Right lobe of liver (tissue), 6 donors: ENCODE data around the gene SEBOX. TPM values are rescaled to one million over a fixed set of nuclear protein-coding genes. Genes with fewer than 3 reads are reported as not detected.
A peak's percentile ranks its signal among the peaks of the same experiment; 100 is the strongest.

Experiments used
- ATAC-seq, 4 donors: fragments of 200-7000 bp; cut with Tn5 transposase; one replicate each; pipeline ENCODE4 v1.9.1; 2020; ENCODE audit warnings: mild to moderate bottlenecking in 4 of 4, moderate library complexity in 4 of 4
- DNase-seq, 3 donors: peaks; one replicate each; pipeline ENCODE4 v3.0.0-alpha.2; 2020
- H3K27ac ChIP-seq, 3 donors: fragments of 200-600 bp; one replicate each; pipeline ENCODE4 v1.8.0; 2022
- H3K27me3 ChIP-seq, 2 donors: fragments of 200-600 bp; one replicate each; pipeline ENCODE4 v1.8.0; 2022
- H3K36me3 ChIP-seq, 4 donors: fragments of 200-600 bp; sonication (generic) in 1 of 4; one replicate each; pipeline versions ENCODE4 v1.5.1 to v1.8.0; 2017 to 2022; ENCODE audit warnings: control low read depth in 1 of 4
- H3K4me1 ChIP-seq, 4 donors: fragments of 200-600 bp; sonication (generic) in 1 of 4; one replicate each; pipeline versions ENCODE4 v1.5.1 to v1.8.0; 2017 to 2022; ENCODE audit warnings: control low read depth in 1 of 4
- H3K4me3 ChIP-seq, 3 donors: fragments of 200-600 bp; one replicate each; pipeline ENCODE4 v1.8.0; 2022
- H3K9me3 ChIP-seq, 4 donors: fragments of 200-600 bp; sonication (generic) in 1 of 4; one replicate each; pipeline versions ENCODE4 v1.5.1 to v1.8.0; 2017 to 2022; ENCODE audit warnings: control low read depth in 1 of 4
- CTCF ChIP-seq, 4 donors: fragments of 200-600 bp in 3 of 4; fragments of 450-650 bp in 1 of 4; IDR thresholded peaks; one replicate each; pipeline versions ENCODE4 v1.5.1 to v1.8.0; 2016 to 2022; ENCODE audit warnings: antibody characterized with exemption in 4 of 4, mild to moderate bottlenecking in 2 of 4
- POLR2A ChIP-seq: fragments of 450-650 bp; IDR thresholded peaks from one replicate; pipeline ENCODE4 v1.6.1; 2017; ENCODE audit warnings: antibody characterized with exemption, mild to moderate bottlenecking
- WGBS: methylation state at CpG from one replicate; pipeline ENCODE4 v1.1.6; 2018; ENCODE audit warnings: low coverage, low lambda C conversion rate; ENCODE audit not compliant: insufficient coverage; ENCODE audit errors: missing lambda C conversion rate; 5-methylcytosine and 5-hydroxymethylcytosine counted together
- intact Hi-C, 2 donors: fragments of 100-400 bp; cut with DNase I; formaldehyde crosslinking; loops; one replicate each; pipeline versions ENCODE4 v1.11.2 to v1.14.1; 2022
- total RNA-seq, 6 experiments: library from RNA; depleted of rRNA in 2 of 6; stranded (reverse); fragments of >200 nt in 2 of 6; fragmentation: NEBNext Ultra II Directional in 3 of 6; extraction: Animal tissue kit (Norgen Biotek cat#: 25700) in 3 of 6; gene quantifications; one replicate each; pipeline versions ENCODE4 v1.1.0 to v1.2.4, GENCODE V29; 2016 to 2023
- donor health status: DM: no; HTN: yes; CAD: no.
- donor health status: DM: no; HTN: no; CAD: no.
- donor health status: DM: no; HTN: no; CAD: no.
- donor health status: DM: no; HTN: yes; CAD: no.
- donor health status: DM: no; HTN: yes; CAD: no.

SEBOX gene
- total RNA-seq, 6 experiments from 2014 or later = not detected

GRCh38 chr17:28404812-28405570, 40.0 kb upstream of the SEBOX start:
- Histone ChIP-seq H3K27me3 (no peaks in the 10 kb centered on the region), H3K4me3 (peak overlapping the region; percentile 83 to 94 (median 93)), H3K4me1 (peaks cover 0 to 25% (median 9%) of the 10 kb centered on the region in 4 donors), H3K27ac (peak overlapping the region; percentile 19 to 81 (median 37)), H3K9me3 (no peaks in the 10 kb centered on the region), H3K36me3 (peaks cover 0 to 35% (median 10%) of the 10 kb centered on the region in 4 donors)
- 45% methylated on average over 10 of the region's 33 CpGs for WGBS
- peak; percentile 80 to 94 (median 88) for DNase-seq
- no peak for TF ChIP-seq CTCF (IDR thresholded peaks at IDR 0.05)
- TF ChIP-seq POLR2A = peak; percentile 35
- peak; percentile 76 to 88 (median 84) for ATAC-seq
- intact Hi-C loops = no loop called here

- H3K27ac ChIP-seq = peak overlapping the region; percentile 19 to 81 (median 34)
- no peak for DNase-seq
Measured at GRCh38 chr17:28404461-28404811, 39.4 kb upstream of the SEBOX start.

DNA sequence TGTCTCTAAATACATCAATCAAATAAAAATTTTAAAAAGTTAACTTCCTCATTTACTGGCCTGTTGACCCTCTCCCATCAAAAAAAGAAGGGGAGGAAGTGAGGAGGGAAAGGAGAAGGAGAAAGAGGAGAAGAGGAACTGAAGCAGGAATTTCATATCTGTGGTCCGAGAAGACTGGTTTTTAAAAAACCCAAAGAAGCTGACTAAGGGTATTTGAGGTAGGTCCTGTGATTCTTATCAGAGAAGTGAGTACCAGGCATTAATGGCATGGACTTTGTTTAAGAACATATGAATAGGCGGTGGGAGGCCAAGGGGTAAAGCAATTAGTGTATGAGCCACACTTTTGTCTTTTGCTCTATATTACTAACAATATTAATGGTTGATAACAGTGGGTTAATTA, 39.0 kb upstream of the SEBOX start:
- H3K4me3 ChIP-seq = peak overlapping the region in 2 of 3 donors; percentile 93 to 94
- WGBS = 36% methylated on average over 2 of the region's 2 CpGs

More at GRCh38 chr17:28404461-28404811, 39.4 kb upstream of the SEBOX start:
- no peak for TF ChIP-seq POLR2A
- TF ChIP-seq CTCF (IDR thresholded peaks at IDR 0.05) = no peak
- peak overlapping the region; percentile 83 to 94 (median 93) for H3K4me3 ChIP-seq
- peaks cover 0 to 28% (median 9%) of the 10 kb centered on the region in 4 donors for H3K4me1 ChIP-seq
- peaks cover 0 to 39% (median 10%) of the 10 kb centered on the region in 4 donors for H3K36me3 ChIP-seq
- WGBS = 71% methylated on average over 3 of the region's 5 CpGs
- intact Hi-C loops = no loop called here
- no peaks in the 10 kb centered on the region for H3K9me3 ChIP-seq
- H3K27me3 ChIP-seq = no peaks in the 10 kb centered on the region
- no peak for ATAC-seq

GRCh38 chr17:28402844-28403243, 37.8 kb upstream of the SEBOX start:
- DNase-seq (no peak), ATAC-seq (no peak)
- TF ChIP-seq CTCF (IDR thresholded peaks at IDR 0.05) = no peak
- TF ChIP-seq POLR2A = no peak
- Histone ChIP-seq H3K27me3 (no peaks in the 10 kb centered on the region), H3K4me1 (peaks cover 0 to 44% (median 19%) of the 10 kb centered on the region in 4 donors), H3K4me3 (no peak overlapping the region), H3K36me3 (peaks cover 0 to 44% (median 10%) of the 10 kb centered on the region in 4 donors), H3K27ac (no peak overlapping the region), H3K9me3 (no peaks in the 10 kb centered on the region)
- WGBS = 90% methylated on average over 5 of the region's 6 CpGs
- intact Hi-C loops = no loop called here

More for the DNA sequence above, 39.0 kb upstream of the SEBOX start:
- Histone ChIP-seq H3K4me1 (peaks cover 0 to 32% (median 11%) of the 10 kb centered on the region in 4 donors), H3K9me3 (no peaks in the 10 kb centered on the region), H3K36me3 (peaks cover 0 to 43% (median 10%) of the 10 kb centered on the region in 4 donors), H3K27me3 (no peaks in the 10 kb centered on the region), H3K27ac (peak overlapping the region in 1 of 3 donors; percentile 5)
- DNase-seq (no peak), ATAC-seq (no peak)
- intact Hi-C loops = no loop called here
- TF ChIP-seq POLR2A (no peak), CTCF (IDR thresholded peaks at IDR 0.05) (no peak)
